Neutrophil (primary cell): ENCODE data around the gene PNPLA5.

Source experiments
- H3K27ac ChIP-seq: fragments of 200-600 bp; sonication (generic); 2 replicates; pipeline ENCODE4 v1.5.1; 2016; ENCODE audit warnings: mild to moderate bottlenecking, moderate library complexity
- H3K27me3 ChIP-seq: fragments of 200-600 bp; sonication (generic); 2 replicates; pipeline ENCODE4 v1.6.0; 2016; ENCODE audit warnings: mild to moderate bottlenecking
- H3K36me3 ChIP-seq: fragments of 200-600 bp; sonication (generic); 2 replicates; pipeline ENCODE4 v1.5.1; 2017
- H3K4me1 ChIP-seq, 2 experiments: fragments of 200-600 bp in 1 of 2; sonication (generic) in 1 of 2; 1 replicate in 1 of 2; 2 replicates in 1 of 2; pipeline versions ENCODE4 v1.5.1 to v1.6.1; 2013 to 2016; ENCODE audit warnings: low read depth in 1 of 2, low read length in 1 of 2, mild to moderate bottlenecking in 1 of 2, moderate library complexity in 1 of 2; ENCODE audit not compliant: control insufficient read depth in 1 of 2, insufficient read depth in 1 of 2
- H3K4me3 ChIP-seq, 2 experiments: fragments of 200-600 bp in 1 of 2; sonication (generic) in 1 of 2; 1 replicate in 1 of 2; 2 replicates in 1 of 2; pipeline ENCODE4 v1.5.1; 2013 to 2016; ENCODE audit warnings: low read depth in 1 of 2, low read length in 1 of 2, mild to moderate bottlenecking in 1 of 2, moderate library complexity in 1 of 2
- H3K9me3 ChIP-seq: fragments of 200-600 bp; sonication (generic); 2 replicates; pipeline ENCODE4 v1.5.1; 2016
- CTCF ChIP-seq: fragments of 200-600 bp; sonication (generic); IDR thresholded peaks from 2 replicates; pipeline ENCODE4 v1.5.1; 2016; ENCODE audit warnings: antibody characterized with exemption

PNPLA5 gene

DNA sequence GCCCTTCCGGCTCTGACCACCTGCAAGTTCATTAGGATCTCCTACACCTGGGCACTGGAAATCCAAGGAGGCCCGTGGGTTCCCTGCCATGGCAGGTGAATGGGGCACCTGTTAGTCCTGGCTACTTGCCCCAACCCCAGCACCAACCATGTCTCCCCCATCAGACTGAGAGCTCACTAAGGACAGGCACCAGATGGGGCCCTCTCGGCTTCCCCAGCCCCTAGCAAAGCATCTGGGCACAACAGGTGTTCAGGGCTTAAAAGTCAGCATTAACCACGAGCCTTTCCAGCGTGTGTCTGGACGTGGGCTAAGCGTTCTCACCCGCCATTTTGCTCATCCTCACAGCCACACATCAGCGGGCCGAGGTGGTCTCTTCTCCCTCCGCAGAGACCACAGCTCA, 31.7 kb downstream of the PNPLA5 start:
- H3K27me3 ChIP-seq: peaks cover 65% of the 10 kb centered on the region
- H3K4me1 ChIP-seq: peaks cover 0 to 2% of the 10 kb centered on the region in 2 experiments
- no peak for TF ChIP-seq CTCF
- no peak overlapping the region for H3K27ac ChIP-seq
- H3K9me3 ChIP-seq: no peaks in the 10 kb centered on the region
- no peak overlapping the region for H3K4me3 ChIP-seq
- no peaks in the 10 kb centered on the region for H3K36me3 ChIP-seq

- Histone ChIP-seq H3K27me3 (peaks cover 60% of the 10 kb centered on the region), H3K9me3 (no peaks in the 10 kb centered on the region), H3K4me1 (peaks cover 0 to 2% of the 10 kb centered on the region in 2 experiments), H3K36me3 (no peaks in the 10 kb centered on the region), H3K27ac (no peak overlapping the region), H3K4me3 (no peak overlapping the region)
- TF ChIP-seq CTCF: no peak
Measured at GRCh38 chr22:43859621-43860020, 32.2 kb downstream of the PNPLA5 start.

- no peaks in the 10 kb centered on the region for H3K9me3 ChIP-seq
Measured at GRCh38 chr22:43859176-43859575, 32.6 kb downstream of the PNPLA5 start.

GRCh38 chr22:43858156-43858895, 33.5 kb downstream of the PNPLA5 start:
- Histone ChIP-seq H3K27ac (no peak overlapping the region), H3K4me3 (no peak overlapping the region), H3K4me1 (peaks cover 0 to 2% of the 10 kb centered on the region in 2 experiments), H3K9me3 (no peaks in the 10 kb centered on the region), H3K27me3 (peaks cover 47% of the 10 kb centered on the region), H3K36me3 (no peaks in the 10 kb centered on the region)
- TF ChIP-seq CTCF: no peak

More at GRCh38 chr22:43859176-43859575, 32.6 kb downstream of the PNPLA5 start:
- Histone ChIP-seq H3K27me3 (peaks cover 56% of the 10 kb centered on the region), H3K36me3 (no peaks in the 10 kb centered on the region), H3K27ac (no peak overlapping the region), H3K4me1 (peaks cover 0 to 2% of the 10 kb centered on the region in 2 experiments), H3K4me3 (no peak overlapping the region)
- no peak for TF ChIP-seq CTCF

DNA sequence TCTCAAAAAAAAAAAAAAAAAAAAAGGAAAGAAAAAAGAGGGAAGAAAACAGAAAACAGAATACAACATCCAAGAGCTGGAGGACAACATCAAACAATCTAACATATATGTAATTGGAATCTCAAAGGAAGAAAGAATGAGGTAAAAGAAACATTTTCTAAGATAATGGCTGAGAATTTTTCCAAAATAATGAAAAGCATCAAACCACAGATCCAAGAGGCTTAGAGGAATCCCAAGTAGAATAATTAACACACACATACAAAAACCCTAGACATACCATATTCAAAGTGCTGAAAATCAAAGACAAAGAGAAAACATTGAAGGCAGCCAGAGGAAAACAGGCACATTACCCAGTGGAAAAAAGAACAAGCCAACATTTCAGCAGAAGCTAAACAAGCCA, 34.4 kb downstream of the PNPLA5 start:
- Histone ChIP-seq H3K4me1 (peaks cover 0 to 2% of the 10 kb centered on the region in 2 experiments), H3K4me3 (no peak overlapping the region), H3K27me3 (peaks cover 38% of the 10 kb centered on the region), H3K27ac (no peak overlapping the region), H3K36me3 (no peaks in the 10 kb centered on the region), H3K9me3 (no peaks in the 10 kb centered on the region)
- no peak for TF ChIP-seq CTCF
